ENCODE measurements around the gene NAA40. TPM values are rescaled to one million over a fixed set of nuclear protein-coding genes. Genes with fewer than 3 reads are reported as not detected.

Gene NAA40
- total RNA-seq, result 26.6 TPM

GRCh38 chr11:63938479-63939396, at the start of gene NAA40:
NAA40 (plus strand) TSS chr11:63939002; CDS start chr11:63939097, 95 bp downstream.

GRCh38 chr11:63916837-63917691, 21.7 kb upstream of the NAA40 start, which contains the start of gene RCOR2:
RCOR2 (minus strand) TSS chr11:63917164; CDS start chr11:63916456, 708 bp downstream.

GRCh38 chr11:63974259-63975143, 35.7 kb downstream of the NAA40 start, which contains the start of gene COX8A:
COX8A (plus strand) TSS chr11:63974620; CDS start chr11:63974681, 61 bp downstream.

GRCh38 chr11:63986156-63986931, 47.5 kb downstream of the NAA40 start, which contains the start of gene OTUB1:
OTUB1 (plus strand) TSS chr11:63986438; CDS start chr11:63986457, 19 bp downstream.

Small RNA genes lying within 50 kb of the gene (small RNA-seq; reads per million reads assigned to genes)
- gene RNU6-45P (ENCODE audit: low replicate concordance), result not detected

Other genes with a start within 250 kb of the NAA40 start
- 87.3 TPM for gene ZFTA, start 170.2 kb upstream of the NAA40 start, total RNA-seq
- 13.8 TPM for gene SPINDOC, start 125.5 kb upstream of the NAA40 start, total RNA-seq
- 33.5 TPM for gene MARK2, start 99.9 kb upstream of the NAA40 start, total RNA-seq
- 16.0 TPM for gene RCOR2, start 21.8 kb upstream of the NAA40 start, total RNA-seq
- 194 TPM for gene COX8A, start 35.6 kb downstream of the NAA40 start, total RNA-seq
- 37.9 TPM for gene OTUB1, start 47.4 kb downstream of the NAA40 start, total RNA-seq
- gene FLRT1, start 96.9 kb downstream of the NAA40 start, total RNA-seq, result 11.9 TPM
- 13.5 TPM for gene MACROD1, start 227.1 kb downstream of the NAA40 start, total RNA-seq
- gene STIP1, start 247.2 kb downstream of the NAA40 start, total RNA-seq, result 86.4 TPM